HEK293T (cell line): ENCODE data around the gene OR56A1.

ENCODE experiments used
- CTCF ChIA-PET: fragments of 350-600 bp; formaldehyde crosslinking; extraction: SDS; loops from one replicate; lab custom pipeline; 2021; ENCODE audit warnings: antibody characterized with exemption, inconsistent platforms; lab: Yijun Ruan, JAX
- POLR2A ChIA-PET: fragments of 350-600 bp; formaldehyde crosslinking; extraction: SDS; loops from one replicate; lab custom pipeline; 2020; ENCODE audit warnings: antibody characterized with exemption, inconsistent platforms; lab: Yijun Ruan, JAX
- DNase-seq: peaks from one replicate; pipeline ENCODE4 v3.0.0; 2012; ENCODE audit warnings: mixed read lengths; ENCODE audit errors: extremely low spot score
- ARNT ChIP-seq: fragments of 450-650 bp; IDR thresholded peaks from 2 replicates; pipeline ENCODE4 v1.6.1; 2017; ENCODE audit warnings: mild to moderate bottlenecking
- BHLHE40 ChIP-seq: fragments of 450-650 bp; IDR thresholded peaks from 2 replicates; pipeline ENCODE4 v1.6.1; 2016; ENCODE audit warnings: mild to moderate bottlenecking, moderate library complexity, borderline replicate concordance
- CTBP1 ChIP-seq: fragments of 450-650 bp; IDR thresholded peaks from 2 replicates; pipeline ENCODE4 v1.6.1; 2016; ENCODE audit warnings: borderline replicate concordance
- ELF4 ChIP-seq: fragments of 450-650 bp; IDR thresholded peaks from 2 replicates; pipeline ENCODE4 v1.6.1; 2017; ENCODE audit warnings: antibody characterized with exemption
- FOXA1 ChIP-seq: fragments of 450-650 bp; IDR thresholded peaks from 2 replicates; pipeline ENCODE4 v1.6.1; 2016; ENCODE audit warnings: mild to moderate bottlenecking
- FOXK2 ChIP-seq: fragments of 450-650 bp; IDR thresholded peaks from 2 replicates; pipeline ENCODE4 v1.6.1; 2016; ENCODE audit warnings: mild to moderate bottlenecking
- FOXM1 ChIP-seq: fragments of 450-650 bp; IDR thresholded peaks from 2 replicates; pipeline ENCODE4 v1.6.1; 2017; ENCODE audit warnings: mild to moderate bottlenecking, borderline replicate concordance
- HDGF ChIP-seq: fragments of 450-650 bp; IDR thresholded peaks from 2 replicates; pipeline ENCODE4 v1.6.1; 2017; ENCODE audit warnings: antibody characterized with exemption, borderline replicate concordance
- L3MBTL2 ChIP-seq: fragments of 450-650 bp; conservative IDR thresholded peaks from 2 replicates; pipeline ENCODE4 v1.6.1; 2016; ENCODE audit warnings: mild to moderate bottlenecking
- LEF1 ChIP-seq: fragments of 450-650 bp; IDR thresholded peaks from 2 replicates; pipeline ENCODE4 v1.6.1; 2017; ENCODE audit warnings: mild to moderate bottlenecking, borderline replicate concordance
- NFRKB ChIP-seq: fragments of 450-650 bp; IDR thresholded peaks from 2 replicates; pipeline ENCODE4 v1.6.1; 2016; ENCODE audit warnings: mild to moderate bottlenecking, moderate library complexity
- SP1 ChIP-seq: fragments of 450-650 bp; IDR thresholded peaks from 2 replicates; pipeline ENCODE4 v1.6.1; 2017
- SUZ12 ChIP-seq: fragments of 450-650 bp; IDR thresholded peaks from 2 replicates; pipeline ENCODE4 v1.6.1; 2016; ENCODE audit warnings: mild to moderate bottlenecking
- TARDBP ChIP-seq: fragments of 450-650 bp; IDR thresholded peaks from 2 replicates; pipeline ENCODE4 v1.6.1; 2016
- ZNF384 ChIP-seq: fragments of 450-650 bp; IDR thresholded peaks from 2 replicates; pipeline ENCODE4 v1.6.1; 2016
- TF ChIP-seq, protein P1 (sequence below): fragments of 450-650 bp; IDR thresholded peaks from 2 replicates; pipeline ENCODE4 v1.6.1; 2016

The OR56A1 gene

DNA sequence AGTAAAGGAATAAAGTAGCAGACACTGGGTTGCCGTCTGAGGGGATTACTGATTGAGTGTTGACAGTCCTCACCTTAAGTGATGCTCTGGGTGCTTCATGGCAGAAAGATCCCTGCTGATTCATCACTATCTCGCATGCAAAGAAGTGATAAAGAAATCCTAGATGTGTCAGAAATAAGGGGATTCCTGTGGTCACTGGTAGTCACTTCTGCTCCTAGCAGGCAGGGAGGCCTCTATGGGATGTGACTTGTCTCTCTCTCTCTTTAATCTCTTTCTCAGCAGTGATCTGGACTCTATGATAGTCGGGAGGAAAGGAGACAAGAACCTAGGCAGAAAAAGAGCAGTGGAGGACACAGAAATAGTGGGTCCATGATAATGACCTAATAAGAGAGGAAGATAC is 30.9 kb upstream of the OR56A1 start:
- TF ChIP-seq HDGF = no peak
- TF ChIP-seq L3MBTL2 = no peak
- CTCF ChIA-PET = interaction anchor here (0.6 kb wide), 1 partner anchor 937 kb away, joined by 3 read pairs; no protein-coding TSS in a partner anchor
- POLR2A ChIA-PET = no interaction called here
- DNase-seq = no peak

GRCh38 chr11:6057452-6057851 is 26.9 kb upstream of the OR56A1 start:
- no peak for DNase-seq
- CTCF ChIA-PET = no interaction called here

GRCh38 chr11:6055569-6055968 is 25.0 kb upstream of the OR56A1 start:
- CTCF ChIA-PET = no interaction called here
- TF ChIP-seq BHLHE40 (no peak), FOXK2 (no peak), TARDBP (no peak), ELF4 (no peak), CTBP1 (no peak), HDGF (no peak), FOXA1 (no peak), FOXM1 (no peak), L3MBTL2 (no peak), SP1 (no peak), SUZ12 (no peak), ZNF384 (no peak), LEF1 (no peak), NFRKB (no peak), ARNT (no peak)
- TF ChIP-seq, protein P1, sequence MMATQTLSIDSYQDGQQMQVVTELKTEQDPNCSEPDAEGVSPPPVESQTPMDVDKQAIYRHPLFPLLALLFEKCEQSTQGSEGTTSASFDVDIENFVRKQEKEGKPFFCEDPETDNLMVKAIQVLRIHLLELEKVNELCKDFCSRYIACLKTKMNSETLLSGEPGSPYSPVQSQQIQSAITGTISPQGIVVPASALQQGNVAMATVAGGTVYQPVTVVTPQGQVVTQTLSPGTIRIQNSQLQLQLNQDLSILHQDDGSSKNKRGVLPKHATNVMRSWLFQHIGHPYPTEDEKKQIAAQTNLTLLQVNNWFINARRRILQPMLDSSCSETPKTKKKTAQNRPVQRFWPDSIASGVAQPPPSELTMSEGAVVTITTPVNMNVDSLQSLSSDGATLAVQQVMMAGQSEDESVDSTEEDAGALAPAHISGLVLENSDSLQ = no peak
- no peak for DNase-seq
- POLR2A ChIA-PET = no interaction called here

More at GRCh38 chr11:6057452-6057851, 26.9 kb upstream of the OR56A1 start:
- TF ChIP-seq TARDBP (no peak), NFRKB (no peak), FOXK2 (no peak), FOXA1 (no peak), L3MBTL2 (no peak), ELF4 (no peak), SUZ12 (no peak), LEF1 (no peak), BHLHE40 (no peak), ARNT (no peak), ZNF384 (no peak), SP1 (no peak), FOXM1 (no peak)
- TF ChIP-seq, protein P1 = no peak
- POLR2A ChIA-PET = no interaction called here

- no peak for DNase-seq
- TF ChIP-seq LEF1 (no peak), BHLHE40 (no peak), FOXK2 (no peak), FOXA1 (no peak), L3MBTL2 (no peak), SUZ12 (no peak), CTBP1 (no peak), HDGF (no peak), ZNF384 (no peak), SP1 (no peak), TARDBP (no peak)
- TF ChIP-seq, protein P1 = no peak
- POLR2A ChIA-PET = no interaction called here
- CTCF ChIA-PET = no interaction called here
Measured at GRCh38 chr11:6052374-6052773, 21.8 kb upstream of the OR56A1 start.

DNA sequence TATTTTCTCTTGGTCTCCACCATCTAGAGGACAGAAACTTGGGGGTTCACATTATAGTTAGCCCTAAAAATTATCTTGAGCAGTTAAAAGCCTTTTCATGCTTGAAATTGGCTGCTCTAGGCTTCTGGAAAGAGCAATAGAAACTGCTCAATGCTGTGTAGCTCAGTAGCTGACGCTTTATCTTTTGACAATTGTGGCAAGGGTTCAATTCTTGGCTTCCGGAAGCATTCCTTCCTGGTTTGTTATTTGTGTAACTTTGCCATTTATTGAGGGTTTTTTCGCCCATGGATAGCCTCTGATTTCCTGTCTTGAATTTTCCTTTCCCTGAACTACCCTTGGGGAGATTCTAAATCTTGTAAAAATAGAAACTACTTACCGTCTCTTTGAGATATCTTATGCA is 10.3 kb upstream of the OR56A1 start:
- ChIA-PET CTCF (no interaction called here), POLR2A (no interaction called here)

GRCh38 chr11:6027501-6027900 is 3.1 kb downstream of the OR56A1 start:
- ChIA-PET CTCF (no interaction called here), POLR2A (no interaction called here)
- TF ChIP-seq FOXA1 (no peak), SUZ12 (no peak), ZNF384 (no peak), LEF1 (no peak), FOXK2 (no peak), HDGF (no peak), L3MBTL2 (no peak), ELF4 (no peak), NFRKB (no peak), TARDBP (no peak), BHLHE40 (no peak), FOXM1 (no peak)
- TF ChIP-seq, protein P1 = no peak
- DNase-seq = no peak

More for the DNA sequence above, 10.3 kb upstream of the OR56A1 start:
- no peak for DNase-seq
- TF ChIP-seq HDGF (no peak), ELF4 (no peak), LEF1 (no peak), CTBP1 (no peak), TARDBP (no peak), ARNT (no peak), SP1 (no peak), FOXK2 (no peak), FOXA1 (no peak), BHLHE40 (no peak), NFRKB (no peak)
- TF ChIP-seq, protein P1 = no peak
